Right atrium auricular region (tissue), 2 donors: Measurements from ENCODE around the gene ANKUB1. TPM values are rescaled to one million over a fixed set of nuclear protein-coding genes. Genes with fewer than 3 reads are reported as not detected.

ENCODE experiments used
- DNase-seq: peaks from one replicate; pipeline ENCODE4 v3.0.0-alpha.2; 2019; ENCODE audit warnings: low spot score
- H3K27ac ChIP-seq, 2 donors: fragments of 200-600 bp; sonication (generic); 1 replicate in 1 of 2; 2 replicates in 1 of 2; pipeline ENCODE4 v1.5.1; 2016 to 2019
- H3K27me3 ChIP-seq, 2 donors: fragments of 200-600 bp; sonication (generic); one replicate each; pipeline versions ENCODE4 v1.5.1 to v1.6.0; 2017 to 2019
- H3K36me3 ChIP-seq: fragments of 200-600 bp; sonication (generic); one replicate; pipeline ENCODE4 v1.5.1; 2016
- H3K4me1 ChIP-seq, 2 donors: fragments of 200-600 bp; sonication (generic); one replicate each; pipeline versions ENCODE4 v1.5.1 to v1.6.0; 2017 to 2019
- H3K4me3 ChIP-seq, 2 donors: fragments of 200-600 bp; sonication (generic); 1 replicate in 1 of 2; 2 replicates in 1 of 2; pipeline ENCODE4 v1.5.1; 2017 to 2019; ENCODE audit warnings: mild to moderate bottlenecking in 1 of 2, moderate library complexity in 1 of 2
- H3K9me3 ChIP-seq, 2 donors: fragments of 200-600 bp; sonication (generic); one replicate each; pipeline ENCODE4 v1.5.1; 2019
- total RNA-seq, 2 donors: library from RNA; depleted of rRNA; stranded (reverse); fragments of >200 nt; gene quantifications; one replicate each; pipeline ENCODE4 v1.1.0, GENCODE V29; 2016
- TF ChIP-seq, protein P1 (sequence below), 2 donors: fragments of 200-600 bp; sonication (generic); IDR thresholded peaks; one replicate each; pipeline ENCODE4 v1.5.1; 2019; ENCODE audit warnings: antibody characterized with exemption in 2 of 2

The ANKUB1 gene
- total RNA-seq, 2 donors from 2014 or later = not detected

DNA sequence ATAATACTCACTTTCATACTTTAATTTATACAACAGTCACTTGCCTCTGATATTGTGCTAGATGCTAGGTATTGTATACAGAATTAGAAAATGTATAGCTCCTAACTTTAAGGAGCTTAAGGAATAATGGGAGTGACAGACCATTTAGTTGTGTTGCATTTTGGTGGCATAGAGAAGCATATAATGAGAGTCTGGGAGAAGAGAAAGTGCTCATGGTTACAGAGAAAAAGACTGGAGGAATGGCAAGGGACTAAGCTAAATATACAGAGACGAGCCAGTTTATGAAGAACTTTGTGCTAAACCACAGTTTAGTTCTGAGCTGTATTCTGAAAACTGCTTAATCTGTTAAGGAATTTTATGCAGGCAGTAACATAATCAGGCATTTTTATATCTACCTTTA is 27.1 kb upstream of the ANKUB1 start:
- no peak overlapping the region for H3K27ac ChIP-seq
- no peak for DNase-seq
- no peaks in the 10 kb centered on the region for H3K9me3 ChIP-seq
- H3K4me3 ChIP-seq = no peak overlapping the region
- TF ChIP-seq, protein P1, sequence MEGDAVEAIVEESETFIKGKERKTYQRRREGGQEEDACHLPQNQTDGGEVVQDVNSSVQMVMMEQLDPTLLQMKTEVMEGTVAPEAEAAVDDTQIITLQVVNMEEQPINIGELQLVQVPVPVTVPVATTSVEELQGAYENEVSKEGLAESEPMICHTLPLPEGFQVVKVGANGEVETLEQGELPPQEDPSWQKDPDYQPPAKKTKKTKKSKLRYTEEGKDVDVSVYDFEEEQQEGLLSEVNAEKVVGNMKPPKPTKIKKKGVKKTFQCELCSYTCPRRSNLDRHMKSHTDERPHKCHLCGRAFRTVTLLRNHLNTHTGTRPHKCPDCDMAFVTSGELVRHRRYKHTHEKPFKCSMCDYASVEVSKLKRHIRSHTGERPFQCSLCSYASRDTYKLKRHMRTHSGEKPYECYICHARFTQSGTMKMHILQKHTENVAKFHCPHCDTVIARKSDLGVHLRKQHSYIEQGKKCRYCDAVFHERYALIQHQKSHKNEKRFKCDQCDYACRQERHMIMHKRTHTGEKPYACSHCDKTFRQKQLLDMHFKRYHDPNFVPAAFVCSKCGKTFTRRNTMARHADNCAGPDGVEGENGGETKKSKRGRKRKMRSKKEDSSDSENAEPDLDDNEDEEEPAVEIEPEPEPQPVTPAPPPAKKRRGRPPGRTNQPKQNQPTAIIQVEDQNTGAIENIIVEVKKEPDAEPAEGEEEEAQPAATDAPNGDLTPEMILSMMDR (IDR thresholded peaks at IDR 0.05) = no peak
- peaks cover 0 to 29% of the 10 kb centered on the region in 2 donors for H3K4me1 ChIP-seq
- H3K36me3 ChIP-seq = no peaks in the 10 kb centered on the region
- no peaks in the 10 kb centered on the region for H3K27me3 ChIP-seq

DNA sequence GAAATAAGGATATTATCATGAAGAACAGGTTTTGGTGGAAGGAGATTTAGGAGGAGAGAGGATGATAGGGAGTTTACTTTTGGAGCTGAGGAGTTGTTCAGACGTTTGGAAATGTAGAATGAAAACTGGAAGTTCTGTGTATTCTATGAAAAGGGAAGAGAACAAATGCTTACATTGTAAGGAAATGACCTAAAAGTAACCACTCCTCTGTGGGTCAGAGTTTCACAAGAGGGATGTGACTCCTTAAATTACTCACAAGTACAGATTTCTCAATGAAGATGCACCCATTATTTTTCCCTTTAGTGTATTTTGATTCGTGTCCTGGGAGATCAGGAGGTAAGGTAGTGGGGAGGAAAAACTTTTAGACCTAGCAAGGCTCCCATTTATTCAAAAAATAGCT is 24.6 kb upstream of the ANKUB1 start:
- H3K4me3 ChIP-seq = no peak overlapping the region
- peak overlapping the region in 1 of 2 donors; percentile 49 for H3K27ac ChIP-seq
- no peaks in the 10 kb centered on the region for H3K9me3 ChIP-seq
- peaks cover 0 to 40% of the 10 kb centered on the region in 2 donors for H3K4me1 ChIP-seq
- DNase-seq = no peak
- no peaks in the 10 kb centered on the region for H3K36me3 ChIP-seq
- H3K27me3 ChIP-seq = no peaks in the 10 kb centered on the region
- TF ChIP-seq, protein P1 (IDR thresholded peaks at IDR 0.05) = no peak

DNA sequence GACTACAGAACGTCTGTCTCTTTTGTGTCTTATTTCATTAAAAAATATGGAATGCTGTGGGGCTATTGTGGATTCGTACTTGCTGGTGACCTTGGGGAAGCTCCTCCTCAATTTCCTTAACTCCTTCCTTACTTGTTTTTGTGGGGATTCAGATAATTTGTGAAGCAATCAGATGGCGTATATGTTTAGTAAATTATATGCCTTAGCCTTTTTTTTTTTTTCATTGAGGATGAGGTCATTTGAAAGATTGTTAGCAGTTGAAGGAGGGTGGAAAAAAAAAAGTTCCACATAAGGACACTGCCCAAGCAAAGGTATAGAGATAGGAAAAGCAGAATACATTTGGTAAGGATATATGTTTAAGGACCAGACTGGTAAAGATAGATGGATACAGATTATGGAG is 24.0 kb upstream of the ANKUB1 start:
- Histone ChIP-seq H3K27ac (peak overlapping the region in 1 of 2 donors; percentile 49), H3K36me3 (no peaks in the 10 kb centered on the region), H3K4me3 (no peak overlapping the region), H3K27me3 (no peaks in the 10 kb centered on the region), H3K4me1 (peaks cover 0 to 42% of the 10 kb centered on the region in 2 donors), H3K9me3 (no peaks in the 10 kb centered on the region)
- DNase-seq = no peak
- TF ChIP-seq, protein P1 (IDR thresholded peaks at IDR 0.05) = no peak

DNA sequence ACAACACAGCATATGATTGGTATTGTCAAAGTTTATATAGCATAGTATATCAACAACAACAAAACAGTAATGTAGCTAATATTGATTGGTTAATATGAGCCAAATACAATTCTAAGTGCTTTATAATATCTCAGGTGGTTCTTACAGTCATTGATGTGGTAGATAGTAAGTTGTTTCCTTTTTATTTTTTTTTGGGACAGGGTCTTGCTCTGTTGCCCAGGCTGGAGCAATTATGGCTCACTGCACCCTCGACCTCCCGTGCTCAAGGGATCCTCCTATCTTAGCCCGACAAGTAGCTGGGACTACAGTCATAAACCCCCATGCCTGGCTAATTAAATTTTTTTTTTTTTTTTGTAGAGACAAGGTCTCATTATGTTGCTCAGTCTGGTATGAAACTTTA is 23.4 kb upstream of the ANKUB1 start:
- TF ChIP-seq, protein P1 (IDR thresholded peaks at IDR 0.05) = no peak
- no peak overlapping the region for H3K4me3 ChIP-seq

DNA sequence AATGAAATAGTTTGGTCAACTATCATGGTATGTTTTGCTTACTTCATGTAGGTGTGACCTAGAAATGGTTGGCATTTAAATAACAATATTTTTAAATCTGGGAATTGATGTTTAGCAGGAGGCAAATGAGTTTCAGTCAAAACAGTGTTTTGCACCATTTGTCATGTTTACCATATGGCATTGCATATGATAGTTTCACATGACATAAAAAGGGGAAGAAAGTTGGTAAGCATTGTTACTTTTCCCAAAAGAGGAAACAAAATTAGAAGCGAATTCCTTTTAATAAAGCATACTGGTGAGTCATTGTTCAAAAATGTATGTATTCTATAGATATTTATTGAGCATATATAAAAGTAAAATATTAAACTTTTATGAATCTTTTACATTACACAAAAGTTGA is 23.0 kb upstream of the ANKUB1 start:
- Histone ChIP-seq H3K4me1 (peaks cover 0 to 42% of the 10 kb centered on the region in 2 donors), H3K27ac (peak overlapping the region in 1 of 2 donors; percentile 99)
- TF ChIP-seq, protein P1 (IDR thresholded peaks at IDR 0.05) = no peak

More for the DNA sequence above, 23.4 kb upstream of the ANKUB1 start:
- Histone ChIP-seq H3K27ac (peak overlapping the region in 1 of 2 donors; percentile 49), H3K4me1 (peaks cover 0 to 42% of the 10 kb centered on the region in 2 donors), H3K36me3 (no peaks in the 10 kb centered on the region), H3K27me3 (no peaks in the 10 kb centered on the region), H3K9me3 (no peaks in the 10 kb centered on the region)
- no peak for DNase-seq

More for the DNA sequence above, 23.0 kb upstream of the ANKUB1 start:
- Histone ChIP-seq H3K36me3 (no peaks in the 10 kb centered on the region), H3K27me3 (no peaks in the 10 kb centered on the region), H3K9me3 (no peaks in the 10 kb centered on the region), H3K4me3 (peak overlapping the region in 1 of 2 donors; percentile 83)
- no peak for DNase-seq
